ENCODE results near the gene MRTFB. TPM values are rescaled to one million over a fixed set of nuclear protein-coding genes. Genes with fewer than 3 reads are reported as not detected.
"Not testable (repeated sequence)": the region's sequence is repeated elsewhere in the genome, so short reads cannot be mapped to it uniquely, and the experiment has no call there.

Gene MRTFB, protein sequence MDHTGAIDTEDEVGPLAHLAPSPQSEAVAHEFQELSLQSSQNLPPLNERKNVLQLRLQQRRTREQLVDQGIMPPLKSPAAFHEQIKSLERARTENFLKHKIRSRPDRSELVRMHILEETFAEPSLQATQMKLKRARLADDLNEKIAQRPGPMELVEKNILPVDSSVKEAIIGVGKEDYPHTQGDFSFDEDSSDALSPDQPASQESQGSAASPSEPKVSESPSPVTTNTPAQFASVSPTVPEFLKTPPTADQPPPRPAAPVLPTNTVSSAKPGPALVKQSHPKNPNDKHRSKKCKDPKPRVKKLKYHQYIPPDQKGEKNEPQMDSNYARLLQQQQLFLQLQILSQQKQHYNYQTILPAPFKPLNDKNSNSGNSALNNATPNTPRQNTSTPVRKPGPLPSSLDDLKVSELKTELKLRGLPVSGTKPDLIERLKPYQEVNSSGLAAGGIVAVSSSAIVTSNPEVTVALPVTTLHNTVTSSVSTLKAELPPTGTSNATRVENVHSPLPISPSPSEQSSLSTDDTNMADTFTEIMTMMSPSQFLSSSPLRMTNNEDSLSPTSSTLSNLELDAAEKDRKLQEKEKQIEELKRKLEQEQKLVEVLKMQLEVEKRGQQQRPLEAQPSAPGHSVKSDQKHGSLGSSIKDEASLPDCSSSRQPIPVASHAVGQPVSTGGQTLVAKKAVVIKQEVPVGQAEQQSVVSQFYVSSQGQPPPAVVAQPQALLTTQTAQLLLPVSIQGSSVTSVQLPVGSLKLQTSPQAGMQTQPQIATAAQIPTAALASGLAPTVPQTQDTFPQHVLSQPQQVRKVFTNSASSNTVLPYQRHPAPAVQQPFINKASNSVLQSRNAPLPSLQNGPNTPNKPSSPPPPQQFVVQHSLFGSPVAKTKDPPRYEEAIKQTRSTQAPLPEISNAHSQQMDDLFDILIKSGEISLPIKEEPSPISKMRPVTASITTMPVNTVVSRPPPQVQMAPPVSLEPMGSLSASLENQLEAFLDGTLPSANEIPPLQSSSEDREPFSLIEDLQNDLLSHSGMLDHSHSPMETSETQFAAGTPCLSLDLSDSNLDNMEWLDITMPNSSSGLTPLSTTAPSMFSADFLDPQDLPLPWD
- 10 to 100 TPM; 21.6 to 21.7 TPM for total RNA-seq
- total RNA-seq = 11.4 to 17.8 reads per million in 2 donors

DNA sequence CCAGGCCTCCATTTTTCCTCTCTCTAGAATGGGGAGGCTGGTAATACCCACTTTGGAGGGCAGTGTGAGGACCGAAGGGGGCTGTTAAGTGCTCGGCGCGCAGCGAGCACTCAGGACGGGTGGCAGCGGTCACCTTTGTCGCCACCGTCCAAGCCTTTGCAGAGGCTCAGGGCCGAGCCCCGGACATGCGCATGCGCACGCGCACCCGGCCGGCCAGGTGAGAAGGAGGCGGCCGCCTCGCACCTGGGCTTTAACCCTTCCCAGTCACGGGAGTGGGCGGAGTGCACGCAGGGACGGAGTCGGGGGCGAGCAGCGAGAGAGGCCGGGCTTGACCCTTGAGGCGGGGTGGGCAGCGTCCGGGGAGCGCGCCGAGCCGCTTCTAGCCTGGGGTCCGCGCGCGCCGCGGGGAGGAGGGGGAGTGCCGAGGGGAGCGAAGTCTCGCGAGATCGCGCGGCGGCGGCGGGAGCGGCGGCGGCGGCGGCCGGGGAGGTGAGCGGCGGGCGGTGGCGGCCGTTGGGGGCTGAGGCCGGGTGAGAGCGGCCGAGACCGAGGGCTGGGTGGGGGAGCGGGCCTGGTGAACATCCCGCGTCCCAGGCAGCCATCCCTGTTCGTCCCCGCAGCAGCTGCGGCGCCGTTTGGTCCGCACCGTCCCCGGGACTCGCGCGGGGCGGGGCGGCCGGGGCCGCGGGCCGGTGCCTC, at the start of gene MRTFB:
TSS of gene MRTFB (plus strand) at position 443 of the 699 bp plus-strand sequence. CDS start 69,288 bp downstream, outside the sequence.
- peaks cover 7% of the 10 kb centered on the region for H3K27me3 Mint-ChIP-seq
- no peaks in the 10 kb centered on the region for H3K36me3 Mint-ChIP-seq (ENCODE audit: low read depth)
- peak within 1 kb of the TSS; percentile 85 for H3K27ac Mint-ChIP-seq
- peaks cover 10% of the 10 kb centered on the region for H3K4me1 Mint-ChIP-seq
- peak within 1 kb of the TSS; percentile 93 for H3K4me3 Mint-ChIP-seq
- peak; percentile 88 for ATAC-seq
- no peaks in the 10 kb centered on the region for H3K9me3 ChIP-seq (ENCODE audit: control insufficient read depth, low read length, poor library complexity, severe bottlenecking)
- peak; percentile 71 to 78 (median 76) for DNase-seq

DNA sequence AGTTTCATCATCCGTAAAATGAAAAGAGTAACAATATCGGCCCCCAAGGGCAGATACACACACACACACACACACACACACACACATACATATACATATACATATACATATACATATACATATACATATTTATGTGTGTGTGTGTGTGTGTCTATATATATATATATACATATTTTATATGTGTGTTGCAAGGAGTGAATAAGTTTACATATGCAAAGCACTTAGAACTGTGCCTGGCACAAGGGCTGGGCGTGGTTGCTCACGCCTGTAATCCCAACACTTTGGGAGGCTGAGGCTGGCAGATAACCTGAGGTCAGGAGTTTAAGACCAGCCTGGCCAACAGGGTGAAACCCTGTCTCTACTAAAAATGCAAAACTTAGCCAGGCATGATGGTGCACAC, 47.6 kb upstream of the MRTFB start:
- ATAC-seq; DNase-seq; H3K27ac Mint-ChIP-seq; H3K9me3 ChIP-seq (ENCODE audit: control insufficient read depth, low read length, poor library complexity, severe bottlenecking); H3K36me3 Mint-ChIP-seq (ENCODE audit: low read depth); H3K4me1 Mint-ChIP-seq; H3K4me3 Mint-ChIP-seq: not testable (repeated sequence)
- H3K27me3 Mint-ChIP-seq = peaks cover 13% of the 10 kb centered on the region

DNA sequence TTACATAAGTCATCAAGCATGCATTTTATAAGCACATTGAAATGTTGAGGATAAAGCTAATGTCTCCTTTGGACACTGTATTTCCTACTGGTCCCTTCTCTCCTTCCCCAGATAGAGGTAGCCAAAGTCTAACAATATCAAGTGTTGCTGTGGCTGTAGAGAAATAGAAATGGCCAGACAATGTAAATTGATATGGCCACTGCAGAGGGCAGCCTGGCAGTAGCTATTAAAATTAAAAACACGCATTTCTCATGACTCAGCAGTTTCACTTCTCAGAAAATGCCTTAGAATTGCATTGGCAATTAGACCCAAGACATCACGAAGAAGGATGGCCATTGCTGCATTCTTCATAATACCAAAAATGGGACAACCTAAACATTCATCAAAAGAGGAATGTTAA, 46.8 kb upstream of the MRTFB start:
- ATAC-seq (no peak), DNase-seq (no peak)
- Mint-ChIP-seq H3K4me3 (no peak overlapping the region), H3K4me1 (no peaks in the 10 kb centered on the region), H3K27ac (no peak overlapping the region), H3K36me3 (ENCODE audit: low read depth) (peaks cover 2% of the 10 kb centered on the region), H3K27me3 (peaks cover 13% of the 10 kb centered on the region)
- H3K9me3 ChIP-seq (ENCODE audit: control insufficient read depth, low read length, poor library complexity, severe bottlenecking) = no peaks in the 10 kb centered on the region

DNA sequence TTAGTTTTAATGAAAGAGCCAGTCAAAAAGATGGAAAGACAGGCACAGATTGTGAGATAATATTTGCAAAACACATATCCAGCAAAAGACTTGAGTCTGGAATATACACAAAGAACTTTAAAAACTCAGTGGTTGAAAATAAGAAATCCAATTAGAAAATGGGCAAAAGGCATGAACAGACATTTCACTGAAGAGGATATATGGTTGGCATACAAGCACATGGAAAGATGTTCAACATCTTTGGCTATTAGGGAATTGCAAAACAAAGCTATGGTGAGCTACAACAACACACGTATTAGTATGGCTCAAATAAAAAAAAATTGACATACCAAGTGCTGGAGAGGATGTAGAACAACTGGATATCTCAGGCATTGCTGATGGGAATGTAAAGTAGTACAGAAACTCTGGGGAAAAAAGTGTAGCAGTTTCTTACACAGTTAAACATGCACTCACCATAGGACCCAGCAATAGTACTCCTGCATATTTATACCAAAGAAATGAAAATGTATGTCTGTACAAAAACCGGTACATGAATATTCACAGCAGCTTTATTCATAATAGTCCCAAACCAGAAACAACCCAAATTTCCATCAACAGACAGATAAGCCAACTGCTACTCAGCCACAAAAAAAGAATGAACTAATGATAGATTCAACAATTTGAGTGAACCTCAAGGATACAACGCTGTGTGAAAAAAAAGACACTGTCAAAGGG, 44.4 kb upstream of the MRTFB start:
- peaks cover 2% of the 10 kb centered on the region for H3K36me3 Mint-ChIP-seq (ENCODE audit: low read depth)
- peaks cover 13% of the 10 kb centered on the region for H3K27me3 Mint-ChIP-seq
- H3K9me3 ChIP-seq (ENCODE audit: control insufficient read depth, low read length, poor library complexity, severe bottlenecking) = no peaks in the 10 kb centered on the region
- no peak overlapping the region for H3K4me3 Mint-ChIP-seq
- ATAC-seq = no peak
- no peaks in the 10 kb centered on the region for H3K4me1 Mint-ChIP-seq
- no peak overlapping the region for H3K27ac Mint-ChIP-seq
- no peak for DNase-seq

DNA sequence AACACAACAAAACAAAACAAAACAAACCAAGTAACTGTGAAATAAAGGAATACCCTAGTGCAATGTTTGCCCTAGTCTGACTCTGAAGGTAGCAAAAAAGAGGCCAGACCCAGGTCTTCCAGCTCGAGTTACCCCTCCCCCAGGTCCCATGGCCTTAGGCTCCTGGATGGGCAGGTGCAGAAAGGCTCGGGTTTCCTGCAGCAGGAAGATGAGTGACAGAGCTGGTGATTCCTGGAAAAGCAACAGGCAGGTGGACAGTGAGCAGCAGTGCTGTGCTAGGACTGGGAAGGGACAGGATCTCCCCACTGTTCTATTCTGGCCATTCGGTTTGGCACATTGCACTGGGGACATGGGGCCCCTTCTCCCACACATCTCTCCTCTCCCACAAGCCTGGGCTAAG, 42.9 kb upstream of the MRTFB start:
- H3K27me3 Mint-ChIP-seq = peaks cover 13% of the 10 kb centered on the region
- no peaks in the 10 kb centered on the region for H3K4me1 Mint-ChIP-seq
- ATAC-seq = no peak
- H3K27ac Mint-ChIP-seq = no peak overlapping the region
- peaks cover 2% of the 10 kb centered on the region for H3K36me3 Mint-ChIP-seq (ENCODE audit: low read depth)
- no peaks in the 10 kb centered on the region for H3K9me3 ChIP-seq (ENCODE audit: control insufficient read depth, low read length, poor library complexity, severe bottlenecking)
- no peak for DNase-seq
- no peak overlapping the region for H3K4me3 Mint-ChIP-seq

DNA sequence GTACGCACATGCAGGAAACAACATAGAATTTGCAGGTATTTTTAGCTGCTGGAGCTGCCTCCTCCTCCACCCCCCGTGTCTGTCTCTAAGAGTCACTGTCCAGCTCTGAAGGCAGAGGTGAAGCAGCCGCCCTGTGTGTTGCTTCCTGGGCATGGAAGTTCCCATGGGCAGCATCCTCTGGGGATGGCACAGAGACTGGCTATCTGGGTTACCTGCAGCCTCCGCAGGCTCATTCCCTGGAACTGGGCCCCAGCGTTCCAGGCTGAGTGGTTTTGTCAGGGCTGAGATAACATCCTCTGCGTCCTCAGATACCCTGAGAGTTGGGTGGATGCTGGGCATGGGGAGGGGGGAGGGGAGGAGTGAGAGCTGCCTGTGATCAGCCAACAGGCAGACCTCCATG, 41.5 kb upstream of the MRTFB start:
- no peaks in the 10 kb centered on the region for H3K4me1 Mint-ChIP-seq
- H3K27ac Mint-ChIP-seq = no peak overlapping the region
- H3K9me3 ChIP-seq (ENCODE audit: control insufficient read depth, low read length, poor library complexity, severe bottlenecking) = no peaks in the 10 kb centered on the region
- peaks cover 13% of the 10 kb centered on the region for H3K27me3 Mint-ChIP-seq
- H3K36me3 Mint-ChIP-seq (ENCODE audit: low read depth) = peaks cover 2% of the 10 kb centered on the region
- DNase-seq = no peak
- no peak for ATAC-seq
- H3K4me3 Mint-ChIP-seq = no peak overlapping the region

DNA sequence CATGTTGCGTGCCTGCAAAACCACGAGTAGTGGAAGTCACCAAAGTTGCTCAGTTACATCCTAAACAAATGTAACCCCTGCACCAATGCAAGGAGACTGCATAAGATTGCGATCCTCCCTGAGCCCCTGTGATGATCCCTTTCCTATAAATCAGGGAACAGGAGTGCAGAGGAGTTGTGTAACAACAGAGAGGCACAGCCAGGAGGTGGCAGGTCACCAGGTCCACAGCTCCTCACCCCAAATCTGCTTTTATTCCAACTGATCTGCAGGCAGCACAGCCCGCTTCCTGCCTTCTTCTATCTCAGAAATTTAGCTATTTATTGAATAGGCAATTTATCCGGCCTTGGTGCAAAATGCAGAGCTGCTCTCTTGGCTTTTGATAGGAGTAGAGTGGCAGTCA, 36.0 kb upstream of the MRTFB start:
- ATAC-seq (no peak), DNase-seq (no peak)
- H3K27me3 Mint-ChIP-seq = no peaks in the 10 kb centered on the region
- H3K9me3 ChIP-seq (ENCODE audit: control insufficient read depth, low read length, poor library complexity, severe bottlenecking) = no peaks in the 10 kb centered on the region
- no peak overlapping the region for H3K4me3 Mint-ChIP-seq
- no peaks in the 10 kb centered on the region for H3K36me3 Mint-ChIP-seq (ENCODE audit: low read depth)
- H3K4me1 Mint-ChIP-seq = no peaks in the 10 kb centered on the region
- no peak overlapping the region for H3K27ac Mint-ChIP-seq

DNA sequence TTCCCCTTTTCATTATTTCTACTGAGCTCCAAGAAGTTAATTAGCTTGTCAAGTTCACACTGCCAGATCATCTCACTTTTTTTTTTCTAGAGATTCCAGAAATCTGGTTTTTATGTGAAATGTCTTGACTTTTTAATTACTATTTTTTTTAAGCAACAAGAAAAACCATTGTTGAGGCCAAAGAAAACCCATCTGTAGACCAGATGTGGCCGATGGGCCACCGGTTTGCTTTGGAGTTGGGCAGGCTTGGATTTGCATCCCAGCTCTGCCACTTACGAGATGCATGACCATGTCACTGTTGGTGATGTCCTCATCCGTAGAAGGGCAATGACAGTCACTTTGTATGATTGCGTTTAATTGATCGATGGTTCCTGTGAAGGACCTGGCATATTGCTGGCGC, 34.2 kb upstream of the MRTFB start:
- ATAC-seq (no peak), DNase-seq (no peak)
- Mint-ChIP-seq H3K4me3 (no peak overlapping the region), H3K27me3 (peaks cover 5% of the 10 kb centered on the region), H3K4me1 (peaks cover 2% of the 10 kb centered on the region), H3K36me3 (ENCODE audit: low read depth) (peaks cover 2% of the 10 kb centered on the region), H3K27ac (no peak overlapping the region)
- H3K9me3 ChIP-seq (ENCODE audit: control insufficient read depth, low read length, poor library complexity, severe bottlenecking) = no peaks in the 10 kb centered on the region

DNA sequence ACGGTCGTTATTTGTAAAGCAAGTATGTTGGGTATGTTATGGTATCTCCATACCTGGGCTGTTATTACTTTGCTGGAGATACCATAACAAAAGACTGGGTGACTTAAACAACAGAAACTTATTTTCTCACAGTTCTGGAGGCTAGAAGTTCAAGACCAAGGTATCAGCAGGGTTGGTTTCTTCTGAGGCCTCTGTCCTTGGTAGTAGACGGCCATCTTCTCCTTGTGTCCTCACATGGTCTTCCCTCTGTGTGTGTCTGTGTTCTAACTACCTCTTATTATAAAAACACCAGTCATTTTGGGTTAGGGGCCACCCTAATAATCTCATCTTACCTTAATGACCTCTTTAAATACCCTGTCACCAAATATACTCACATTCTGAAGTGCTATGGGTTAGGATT, 33.2 kb upstream of the MRTFB start:
- ATAC-seq = no peak
- H3K27ac Mint-ChIP-seq = no peak overlapping the region
- no peaks in the 10 kb centered on the region for H3K9me3 ChIP-seq (ENCODE audit: control insufficient read depth, low read length, poor library complexity, severe bottlenecking)
- no peak overlapping the region for H3K4me3 Mint-ChIP-seq
- H3K27me3 Mint-ChIP-seq = peaks cover 5% of the 10 kb centered on the region
- H3K36me3 Mint-ChIP-seq (ENCODE audit: low read depth) = peaks cover 2% of the 10 kb centered on the region
- DNase-seq = no peak
- H3K4me1 Mint-ChIP-seq = peaks cover 2% of the 10 kb centered on the region

DNA sequence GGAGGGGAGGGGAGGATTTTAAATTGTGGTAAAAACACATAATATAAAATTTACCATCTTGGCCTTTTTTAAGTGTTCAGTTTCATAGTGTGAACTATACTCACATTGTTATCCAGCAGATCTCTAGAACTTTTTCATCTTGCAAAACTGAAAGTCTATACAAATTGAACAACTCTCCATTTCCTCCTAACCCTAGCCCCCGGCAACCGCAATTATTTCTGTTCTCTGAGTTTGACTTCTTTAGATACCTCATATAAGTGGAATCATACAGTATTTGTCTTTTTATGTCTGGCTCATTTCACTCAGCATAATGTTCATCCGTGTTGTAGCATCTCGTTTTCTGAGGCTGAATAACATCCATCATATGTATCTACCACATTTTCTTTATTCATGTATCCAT, 30.0 kb upstream of the MRTFB start:
- peaks cover 2% of the 10 kb centered on the region for H3K4me1 Mint-ChIP-seq
- ATAC-seq (no peak), DNase-seq (no peak)
- no peaks in the 10 kb centered on the region for H3K9me3 ChIP-seq (ENCODE audit: control insufficient read depth, low read length, poor library complexity, severe bottlenecking)
- peaks cover 5% of the 10 kb centered on the region for H3K36me3 Mint-ChIP-seq (ENCODE audit: low read depth)
- H3K27me3 Mint-ChIP-seq = peaks cover 19% of the 10 kb centered on the region
- no peak overlapping the region for H3K4me3 Mint-ChIP-seq
- no peak overlapping the region for H3K27ac Mint-ChIP-seq

DNA sequence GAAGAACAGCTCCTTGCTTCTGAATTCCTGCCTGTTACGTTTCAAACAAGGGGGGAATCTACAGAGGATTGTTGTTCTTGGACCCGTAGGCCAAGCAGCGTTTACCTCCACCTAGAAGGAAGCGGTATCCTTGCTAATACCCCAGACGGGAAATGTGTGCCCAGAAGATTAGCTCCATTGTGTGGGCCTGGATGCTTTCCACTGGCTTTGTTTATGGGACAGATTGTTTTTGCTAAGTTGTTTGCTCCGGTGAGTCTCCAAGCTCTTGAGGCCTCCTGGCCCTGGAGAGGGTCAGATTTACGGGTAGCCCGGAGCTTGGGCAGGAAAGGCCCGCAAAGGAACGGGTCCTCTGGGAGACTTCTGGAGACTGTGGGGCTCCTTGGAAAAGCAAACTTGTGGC, 28.4 kb upstream of the MRTFB start:
- no peaks in the 10 kb centered on the region for H3K9me3 ChIP-seq (ENCODE audit: control insufficient read depth, low read length, poor library complexity, severe bottlenecking)
- no peak overlapping the region for H3K4me3 Mint-ChIP-seq
- no peak for ATAC-seq
- H3K4me1 Mint-ChIP-seq = peaks cover 2% of the 10 kb centered on the region
- DNase-seq = no peak
- H3K36me3 Mint-ChIP-seq (ENCODE audit: low read depth) = peaks cover 5% of the 10 kb centered on the region
- no peak overlapping the region for H3K27ac Mint-ChIP-seq
- H3K27me3 Mint-ChIP-seq = peaks cover 19% of the 10 kb centered on the region

DNA sequence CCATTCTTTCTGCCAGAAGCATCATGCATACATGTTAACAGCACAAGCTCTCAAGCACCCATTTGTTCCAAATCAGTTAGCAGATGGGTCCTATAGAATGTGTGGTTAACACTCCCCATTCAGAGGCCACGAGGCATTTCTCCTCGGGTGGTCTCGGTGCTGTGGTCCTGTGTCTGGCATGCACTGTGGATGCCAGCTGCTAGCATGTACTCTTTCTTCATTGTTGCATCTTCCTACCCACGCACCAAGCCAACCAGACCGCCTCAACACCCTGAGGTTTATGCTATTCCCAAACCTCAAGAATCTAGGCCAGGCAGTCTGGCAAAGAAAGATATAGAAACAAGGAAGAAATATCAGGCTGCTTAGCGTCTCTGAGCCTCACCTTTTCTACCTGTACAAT, 27.8 kb upstream of the MRTFB start:
- H3K9me3 ChIP-seq (ENCODE audit: control insufficient read depth, low read length, poor library complexity, severe bottlenecking) = no peaks in the 10 kb centered on the region
- ATAC-seq (no peak), DNase-seq (no peak)
- peaks cover 19% of the 10 kb centered on the region for H3K27me3 Mint-ChIP-seq
- H3K36me3 Mint-ChIP-seq (ENCODE audit: low read depth) = peaks cover 5% of the 10 kb centered on the region
- no peak overlapping the region for H3K27ac Mint-ChIP-seq
- H3K4me1 Mint-ChIP-seq = peaks cover 2% of the 10 kb centered on the region
- no peak overlapping the region for H3K4me3 Mint-ChIP-seq
